HFF-Myc (cell line): ENCODE data around the gene DAG1.
A peak's percentile ranks its signal among the peaks of the same experiment; 100 is the strongest.

Experiments
- DNase-seq: peaks from one replicate; pipeline ENCODE4 v3.0.0-alpha.2; 2011; ENCODE audit warnings: low read depth; ENCODE audit errors: extremely low read depth
- H3K4me3 ChIP-seq: replicated peaks from 2 replicates; pipeline ENCODE4 v1.5.1; 2011; ENCODE audit warnings: low read depth, mild to moderate bottlenecking, control low read depth, low read length
- TF ChIP-seq, protein P1 (sequence below): IDR thresholded peaks from 2 replicates; pipeline ENCODE4 v1.5.1; 2012; ENCODE audit warnings: mild to moderate bottlenecking, low read depth, low read length, control low read depth; ENCODE audit errors: missing control alignments

The DAG1 gene

DNA sequence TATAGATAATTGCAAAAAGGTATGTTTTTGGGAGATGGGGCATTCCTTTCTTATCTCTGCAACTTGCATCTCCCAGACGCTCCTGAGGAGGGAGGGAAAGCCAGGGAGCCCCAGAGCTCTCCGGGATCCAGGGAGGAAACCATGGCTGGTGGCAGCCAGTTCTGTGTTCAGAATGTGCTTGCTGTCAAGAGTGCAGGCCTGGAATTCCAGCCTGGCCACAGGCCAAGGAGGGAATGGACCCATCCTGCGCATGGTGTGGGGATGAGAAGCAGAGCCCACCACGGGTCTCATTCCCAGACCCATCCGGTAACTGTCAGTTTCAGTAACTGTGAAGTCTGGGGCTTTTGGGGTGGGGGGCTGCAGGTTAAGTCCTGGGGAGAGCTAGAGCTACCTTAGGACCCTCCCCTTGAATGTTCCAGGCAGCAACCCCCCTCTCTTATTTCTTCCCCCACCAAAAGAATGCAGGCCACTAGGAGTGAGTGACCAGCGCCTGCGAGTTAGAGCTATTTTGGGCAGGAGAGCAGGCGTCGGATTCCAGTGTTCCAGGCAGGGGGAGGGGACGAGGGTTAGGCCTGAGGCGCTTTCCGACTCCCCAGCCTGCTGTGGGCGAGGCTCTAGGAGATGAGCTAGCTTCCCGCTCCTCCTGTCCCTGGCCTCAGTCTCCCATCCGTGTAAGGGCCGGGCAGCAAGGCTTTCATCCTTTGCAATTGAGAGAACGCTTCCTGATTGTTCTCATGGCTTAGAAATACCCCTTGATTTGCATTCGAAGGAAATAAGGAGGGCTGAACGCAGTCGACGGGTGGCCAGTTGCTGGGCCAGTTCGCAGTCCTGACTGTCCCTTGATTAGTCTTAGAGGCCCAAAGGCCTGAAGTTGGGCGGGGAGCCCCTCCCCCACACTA, 781 bp upstream of the DAG1 start:
- peak; percentile 59 for DNase-seq
- peak overlapping the region; percentile 51 for H3K4me3 ChIP-seq
- TF ChIP-seq, protein P1, sequence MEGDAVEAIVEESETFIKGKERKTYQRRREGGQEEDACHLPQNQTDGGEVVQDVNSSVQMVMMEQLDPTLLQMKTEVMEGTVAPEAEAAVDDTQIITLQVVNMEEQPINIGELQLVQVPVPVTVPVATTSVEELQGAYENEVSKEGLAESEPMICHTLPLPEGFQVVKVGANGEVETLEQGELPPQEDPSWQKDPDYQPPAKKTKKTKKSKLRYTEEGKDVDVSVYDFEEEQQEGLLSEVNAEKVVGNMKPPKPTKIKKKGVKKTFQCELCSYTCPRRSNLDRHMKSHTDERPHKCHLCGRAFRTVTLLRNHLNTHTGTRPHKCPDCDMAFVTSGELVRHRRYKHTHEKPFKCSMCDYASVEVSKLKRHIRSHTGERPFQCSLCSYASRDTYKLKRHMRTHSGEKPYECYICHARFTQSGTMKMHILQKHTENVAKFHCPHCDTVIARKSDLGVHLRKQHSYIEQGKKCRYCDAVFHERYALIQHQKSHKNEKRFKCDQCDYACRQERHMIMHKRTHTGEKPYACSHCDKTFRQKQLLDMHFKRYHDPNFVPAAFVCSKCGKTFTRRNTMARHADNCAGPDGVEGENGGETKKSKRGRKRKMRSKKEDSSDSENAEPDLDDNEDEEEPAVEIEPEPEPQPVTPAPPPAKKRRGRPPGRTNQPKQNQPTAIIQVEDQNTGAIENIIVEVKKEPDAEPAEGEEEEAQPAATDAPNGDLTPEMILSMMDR = no peak

GRCh38 chr3:49470714-49471420, 800 bp downstream of the DAG1 start:
- H3K4me3 ChIP-seq = peak overlapping the region; percentile 79
- no peak for DNase-seq
- TF ChIP-seq, protein P1 = no peak

GRCh38 chr3:49471856-49472495, 1.9 kb downstream of the DAG1 start:
- TF ChIP-seq, protein P1 = no peak
- peak overlapping the region; percentile 79 for H3K4me3 ChIP-seq
- DNase-seq = no peak

GRCh38 chr3:49476563-49476962, 6.5 kb downstream of the DAG1 start:
- TF ChIP-seq, protein P1 = no peak
- H3K4me3 ChIP-seq = no peak overlapping the region
- no peak for DNase-seq

GRCh38 chr3:49482766-49483165, 12.7 kb downstream of the DAG1 start:
- no peak overlapping the region for H3K4me3 ChIP-seq
- DNase-seq = no peak
- TF ChIP-seq, protein P1 = no peak

- H3K4me3 ChIP-seq = no peak overlapping the region
- TF ChIP-seq, protein P1 = no peak
- DNase-seq = no peak
These were observed 14.4 kb downstream of the DAG1 start for GRCh38 chr3:49484471-49484870.
